ENCODE results near the gene DAGLB.

Gene DAGLB

GRCh38 chr7:6432781-6433180 lies 15.0 kb downstream of the DAGLB start:
- no peak for DNase-seq (ENCODE audit: low read depth in 4 of 4, low spot score in 1 of 4)

- no peak for DNase-seq (ENCODE audit: low read depth in 4 of 4, low spot score in 1 of 4)
Measured at GRCh38 chr7:6430974-6431373, 16.8 kb downstream of the DAGLB start.

GRCh38 chr7:6430271-6430940 lies 17.3 kb downstream of the DAGLB start:
- no peak for DNase-seq (ENCODE audit: low read depth in 4 of 4, low spot score in 1 of 4)

- DNase-seq (ENCODE audit: low read depth in 4 of 4, low spot score in 1 of 4), result no peak
Measured at GRCh38 chr7:6425948-6426347, 21.8 kb downstream of the DAGLB start.

GRCh38 chr7:6423942-6424701 lies 23.6 kb downstream of the DAGLB start:
- DNase-seq (ENCODE audit: low read depth in 4 of 4, low spot score in 1 of 4), result no peak

- DNase-seq (ENCODE audit: low read depth in 4 of 4, low spot score in 1 of 4), result no peak
Measured at GRCh38 chr7:6422926-6423632, 24.7 kb downstream of the DAGLB start.

GRCh38 chr7:6422095-6422494 lies 25.7 kb downstream of the DAGLB start:
- no peak for DNase-seq (ENCODE audit: low read depth in 4 of 4, low spot score in 1 of 4)

GRCh38 chr7:6420680-6421079 lies 27.1 kb downstream of the DAGLB start:
- DNase-seq (ENCODE audit: low read depth in 4 of 4, low spot score in 1 of 4), result no peak

- DNase-seq (ENCODE audit: low read depth in 4 of 4, low spot score in 1 of 4), result no peak
Measured at GRCh38 chr7:6419310-6419773, 28.4 kb downstream of the DAGLB start.

GRCh38 chr7:6417408-6417807 lies 30.3 kb downstream of the DAGLB start:
- DNase-seq (ENCODE audit: low read depth in 4 of 4, low spot score in 1 of 4), result no peak

GRCh38 chr7:6416516-6417145 lies 31.1 kb downstream of the DAGLB start:
- no peak for DNase-seq (ENCODE audit: low read depth in 4 of 4, low spot score in 1 of 4)

GRCh38 chr7:6413637-6414036 lies 34.1 kb downstream of the DAGLB start:
- DNase-seq (ENCODE audit: low read depth in 4 of 4, low spot score in 1 of 4), result no peak

- DNase-seq (ENCODE audit: low read depth in 4 of 4, low spot score in 1 of 4), result no peak
Measured at GRCh38 chr7:6409944-6410693, 37.6 kb downstream of the DAGLB start.

GRCh38 chr7:6409091-6409490 lies 38.7 kb downstream of the DAGLB start:
- DNase-seq (ENCODE audit: low read depth in 4 of 4, low spot score in 1 of 4), result no peak

- DNase-seq (ENCODE audit: low read depth in 4 of 4, low spot score in 1 of 4), result no peak
Measured at GRCh38 chr7:6407434-6407833, 40.3 kb downstream of the DAGLB start.

GRCh38 chr7:6406121-6406520 lies 41.6 kb downstream of the DAGLB start:
- no peak for DNase-seq (ENCODE audit: low read depth in 4 of 4, low spot score in 1 of 4)

GRCh38 chr7:6403907-6404306 lies 43.8 kb downstream of the DAGLB start:
- DNase-seq (ENCODE audit: low read depth in 4 of 4, low spot score in 1 of 4), result no peak

- DNase-seq (ENCODE audit: low read depth in 4 of 4, low spot score in 1 of 4), result no peak
Measured at GRCh38 chr7:6402741-6403140, 45.0 kb downstream of the DAGLB start.

- no peak for DNase-seq (ENCODE audit: low read depth in 4 of 4, low spot score in 1 of 4)
Measured at GRCh38 chr7:6402041-6402440, 45.7 kb downstream of the DAGLB start.

- DNase-seq (ENCODE audit: low read depth in 4 of 4, low spot score in 1 of 4), result no peak
Measured at GRCh38 chr7:6401536-6401935, 46.2 kb downstream of the DAGLB start.
